AG04450 (cell line): ENCODE data around the gene FOXL2NB. TPM values are rescaled to one million over a fixed set of nuclear protein-coding genes. Genes with fewer than 3 reads are reported as not detected.

Experiments used
- CTCF ChIA-PET: fragments of 300-600, 350-600 bp; formaldehyde crosslinking; extraction: SDS; loops from one replicate; lab custom pipeline; 2022; ENCODE audit warnings: antibody characterized with exemption, inconsistent platforms; lab: Charles Lee
- POLR2A ChIA-PET: fragments of 350-600 bp; formaldehyde crosslinking; extraction: SDS; loops from one replicate; lab custom pipeline; 2021; ENCODE audit warnings: antibody characterized with exemption, inconsistent platforms; lab: Yijun Ruan, JAX
- DNase-seq: peaks from one replicate; pipeline ENCODE4 v3.0.0-alpha.2; 2011; ENCODE audit warnings: low read depth, low spot score
- H3K27ac ChIP-seq: one replicate; pipeline ENCODE4 v1.5.1; 2012; ENCODE audit warnings: low read depth, low read length, control low read depth
- H3K27me3 ChIP-seq: one replicate; pipeline ENCODE4 v1.6.0; 2012; ENCODE audit warnings: low read length; ENCODE audit not compliant: control insufficient read depth, insufficient read depth
- H3K4me3 ChIP-seq: 2 replicates; pipeline ENCODE4 v1.5.1; 2011; ENCODE audit warnings: mild to moderate bottlenecking, low read depth, low read length, control low read depth
- H3K9me3 ChIP-seq: 2 replicates; pipeline ENCODE4 v1.5.1; 2012; ENCODE audit warnings: low read length; ENCODE audit not compliant: control insufficient read depth, insufficient read depth
- polyA plus RNA-seq: library from polyadenylated mRNA; depleted of rRNA; stranded (reverse); fragments of >200 nt; gene quantifications from 2 replicates; pipeline ENCODE4 v1.2.3, GENCODE V29; 2011
- TF ChIP-seq, protein P1 (sequence below): IDR thresholded peaks from 2 replicates; pipeline ENCODE4 v1.5.1; 2011; ENCODE audit warnings: low read depth, low read length, control low read depth, inconsistent platforms

The FOXL2NB gene
- polyA plus RNA-seq, 1 experiment = 0.05 TPM

DNA sequence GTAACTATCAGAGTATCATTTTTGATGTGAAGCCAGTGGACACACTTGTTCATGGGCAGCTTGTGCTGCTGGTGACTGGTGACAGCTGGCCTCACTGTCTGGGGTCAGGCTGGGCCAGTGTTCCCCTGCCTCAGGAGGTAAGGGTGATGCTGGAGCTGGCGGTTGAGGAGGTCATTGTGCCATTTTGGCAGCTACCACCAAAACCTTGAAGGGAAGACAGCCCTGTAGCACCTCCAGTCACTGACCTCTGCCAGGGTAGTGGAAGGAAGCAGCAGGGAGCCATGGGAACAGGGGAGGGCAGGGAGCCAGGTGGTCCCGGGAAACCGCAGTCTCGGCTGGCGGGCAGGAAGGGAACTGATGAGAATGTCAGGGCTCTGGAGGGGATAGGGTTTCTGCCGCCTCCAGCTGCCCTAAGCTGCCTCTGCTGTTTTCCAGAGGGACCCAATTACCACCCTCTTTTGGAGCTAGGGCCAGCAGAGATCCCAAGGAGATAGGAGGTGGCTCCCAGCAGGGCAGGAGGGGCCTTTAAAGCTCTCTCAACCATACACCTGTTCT, 24.8 kb downstream of the FOXL2NB start:
- TF ChIP-seq, protein P1, sequence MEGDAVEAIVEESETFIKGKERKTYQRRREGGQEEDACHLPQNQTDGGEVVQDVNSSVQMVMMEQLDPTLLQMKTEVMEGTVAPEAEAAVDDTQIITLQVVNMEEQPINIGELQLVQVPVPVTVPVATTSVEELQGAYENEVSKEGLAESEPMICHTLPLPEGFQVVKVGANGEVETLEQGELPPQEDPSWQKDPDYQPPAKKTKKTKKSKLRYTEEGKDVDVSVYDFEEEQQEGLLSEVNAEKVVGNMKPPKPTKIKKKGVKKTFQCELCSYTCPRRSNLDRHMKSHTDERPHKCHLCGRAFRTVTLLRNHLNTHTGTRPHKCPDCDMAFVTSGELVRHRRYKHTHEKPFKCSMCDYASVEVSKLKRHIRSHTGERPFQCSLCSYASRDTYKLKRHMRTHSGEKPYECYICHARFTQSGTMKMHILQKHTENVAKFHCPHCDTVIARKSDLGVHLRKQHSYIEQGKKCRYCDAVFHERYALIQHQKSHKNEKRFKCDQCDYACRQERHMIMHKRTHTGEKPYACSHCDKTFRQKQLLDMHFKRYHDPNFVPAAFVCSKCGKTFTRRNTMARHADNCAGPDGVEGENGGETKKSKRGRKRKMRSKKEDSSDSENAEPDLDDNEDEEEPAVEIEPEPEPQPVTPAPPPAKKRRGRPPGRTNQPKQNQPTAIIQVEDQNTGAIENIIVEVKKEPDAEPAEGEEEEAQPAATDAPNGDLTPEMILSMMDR = no peak
- Histone ChIP-seq H3K27ac (no peak overlapping the region), H3K9me3 (no peaks in the 10 kb centered on the region), H3K27me3 (peaks cover 2% of the 10 kb centered on the region), H3K4me3 (no peak overlapping the region)
- ChIA-PET POLR2A (no interaction called here), CTCF (interaction anchor here (1.7 to 2.2 kb wide), 2 partner anchors 9 to 30 kb away, joined by 5 to 7 read pairs; no protein-coding TSS in a partner anchor)
- DNase-seq = no peak

DNA sequence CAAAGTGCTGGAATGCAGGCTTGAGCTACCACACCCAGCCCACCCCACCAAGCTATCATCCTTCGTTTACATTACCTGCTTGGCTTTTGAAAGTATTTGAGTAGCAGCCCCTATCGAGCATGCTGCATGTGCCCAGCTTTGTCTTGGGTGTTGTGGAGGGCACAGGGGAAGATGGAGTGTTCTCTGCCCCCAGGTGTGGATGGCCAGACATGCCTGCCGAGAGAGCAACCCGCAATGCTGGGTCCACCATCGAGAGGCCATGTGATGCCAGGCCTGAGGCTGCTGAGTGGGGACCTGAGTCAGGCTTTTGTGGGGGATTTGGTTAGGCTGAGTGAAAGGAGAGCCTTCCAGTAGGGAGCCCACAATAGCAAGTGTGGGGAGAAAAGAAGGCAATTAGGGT, 25.9 kb downstream of the FOXL2NB start:
- ChIA-PET POLR2A (no interaction called here), CTCF (interaction anchor here (1.7 to 2.2 kb wide), 2 partner anchors 8 to 31 kb away, joined by 5 to 7 read pairs; no protein-coding TSS in a partner anchor)
- DNase-seq = no peak
- peaks cover 2% of the 10 kb centered on the region for H3K27me3 ChIP-seq
- no peak overlapping the region for H3K4me3 ChIP-seq
- H3K27ac ChIP-seq = no peak overlapping the region
- TF ChIP-seq, protein P1 = no peak
- H3K9me3 ChIP-seq = no peaks in the 10 kb centered on the region

DNA sequence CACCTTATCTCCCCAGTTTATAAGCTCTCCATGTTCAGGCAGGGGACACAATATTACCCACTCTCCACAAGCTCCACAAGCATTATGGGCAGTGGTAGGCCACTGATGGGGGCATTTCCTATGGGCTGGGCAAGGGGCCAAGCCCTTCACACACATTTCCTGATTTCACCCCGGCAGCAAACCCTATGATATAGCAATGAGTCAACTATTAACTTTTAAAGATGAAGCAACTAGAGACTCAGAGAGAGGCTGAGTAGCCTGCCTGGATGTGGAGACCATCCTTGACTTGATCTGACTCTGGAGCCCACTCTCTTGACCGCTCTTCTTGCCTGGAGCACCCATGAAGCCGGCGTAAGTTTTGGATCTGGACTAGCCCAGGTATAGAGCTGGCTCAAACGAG, 27.4 kb downstream of the FOXL2NB start:
- TF ChIP-seq, protein P1 = no peak
- ChIA-PET CTCF (interaction anchor here (0.8 kb wide), 1 partner anchor 39 kb away, joined by 3 read pairs; no protein-coding TSS in a partner anchor), POLR2A (no interaction called here)
- H3K4me3 ChIP-seq = no peak overlapping the region
- no peaks in the 10 kb centered on the region for H3K9me3 ChIP-seq
- no peak overlapping the region for H3K27ac ChIP-seq
- no peak for DNase-seq
- peaks cover 2% of the 10 kb centered on the region for H3K27me3 ChIP-seq

DNA sequence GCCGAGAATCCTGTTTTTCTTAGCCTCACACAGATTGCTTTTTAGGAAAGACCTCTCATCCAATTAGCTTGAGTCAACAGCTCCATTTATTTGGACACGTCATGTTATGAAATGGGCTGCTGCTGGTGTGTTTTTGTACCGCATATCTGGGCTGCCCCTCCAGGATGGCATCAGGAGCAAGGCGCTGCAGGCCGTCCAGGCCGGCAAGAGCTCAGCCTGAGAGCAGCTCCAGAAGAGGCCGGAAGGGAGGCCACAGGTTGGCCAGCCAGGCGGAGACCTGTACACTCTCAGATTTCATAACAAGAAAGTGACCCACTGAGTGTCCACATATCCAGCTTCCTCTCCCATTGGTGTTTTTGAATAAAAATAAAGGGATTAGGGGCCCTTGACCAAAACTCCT, 28.3 kb downstream of the FOXL2NB start:
- CTCF ChIA-PET = no interaction called here

DNA sequence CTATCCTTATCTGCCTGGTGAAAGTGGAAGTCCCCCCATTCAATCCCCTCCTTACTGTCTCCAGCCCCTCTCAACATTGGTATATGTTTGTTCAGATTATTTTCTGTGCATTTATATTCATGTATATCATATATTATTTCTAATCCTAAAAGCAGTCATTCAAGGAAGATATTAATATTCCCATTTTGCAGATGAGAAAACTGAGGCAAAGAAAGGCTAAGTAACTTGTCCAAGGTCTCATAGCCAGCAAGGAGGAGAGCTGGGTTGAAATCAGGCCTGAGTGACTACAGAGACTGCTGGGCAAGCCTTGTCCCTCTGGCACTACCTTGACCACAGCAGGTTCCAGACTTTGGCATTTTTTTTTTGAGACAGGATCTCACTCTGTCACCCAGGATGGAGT, 29.0 kb downstream of the FOXL2NB start:
- no peak overlapping the region for H3K27ac ChIP-seq
- no peak for DNase-seq
- no peak overlapping the region for H3K4me3 ChIP-seq
- H3K9me3 ChIP-seq = no peaks in the 10 kb centered on the region
- TF ChIP-seq, protein P1 = no peak
- CTCF ChIA-PET = no interaction called here
- H3K27me3 ChIP-seq = peaks cover 2% of the 10 kb centered on the region
- POLR2A ChIA-PET = no interaction called here

More for the DNA sequence above, 28.3 kb downstream of the FOXL2NB start:
- Histone ChIP-seq H3K9me3 (no peaks in the 10 kb centered on the region), H3K27me3 (peaks cover 2% of the 10 kb centered on the region), H3K4me3 (no peak overlapping the region), H3K27ac (no peak overlapping the region)
- TF ChIP-seq, protein P1 = no peak
- POLR2A ChIA-PET = no interaction called here
- DNase-seq = no peak
